Measurements from ENCODE around the gene NR3C2. TPM values are rescaled to one million over a fixed set of nuclear protein-coding genes. Genes with fewer than 3 reads are reported as not detected.
A peak's percentile ranks its signal among the peaks of the same experiment; 100 is the strongest.

NR3C2 gene
- total RNA-seq, 1 donor from 2014 or later: 11.5 TPM

- Mint-ChIP-seq H3K27ac (peak overlapping the region; percentile 1), H3K27me3 (peaks cover 2% of the 10 kb centered on the region), H3K4me1 (ENCODE audit: unreplicated experiment) (no peaks in the 10 kb centered on the region), H3K4me3 (no peak overlapping the region), H3K36me3 (no peaks in the 10 kb centered on the region), H3K9me3 (no peaks in the 10 kb centered on the region)
- TF ChIP-seq, protein P1, sequence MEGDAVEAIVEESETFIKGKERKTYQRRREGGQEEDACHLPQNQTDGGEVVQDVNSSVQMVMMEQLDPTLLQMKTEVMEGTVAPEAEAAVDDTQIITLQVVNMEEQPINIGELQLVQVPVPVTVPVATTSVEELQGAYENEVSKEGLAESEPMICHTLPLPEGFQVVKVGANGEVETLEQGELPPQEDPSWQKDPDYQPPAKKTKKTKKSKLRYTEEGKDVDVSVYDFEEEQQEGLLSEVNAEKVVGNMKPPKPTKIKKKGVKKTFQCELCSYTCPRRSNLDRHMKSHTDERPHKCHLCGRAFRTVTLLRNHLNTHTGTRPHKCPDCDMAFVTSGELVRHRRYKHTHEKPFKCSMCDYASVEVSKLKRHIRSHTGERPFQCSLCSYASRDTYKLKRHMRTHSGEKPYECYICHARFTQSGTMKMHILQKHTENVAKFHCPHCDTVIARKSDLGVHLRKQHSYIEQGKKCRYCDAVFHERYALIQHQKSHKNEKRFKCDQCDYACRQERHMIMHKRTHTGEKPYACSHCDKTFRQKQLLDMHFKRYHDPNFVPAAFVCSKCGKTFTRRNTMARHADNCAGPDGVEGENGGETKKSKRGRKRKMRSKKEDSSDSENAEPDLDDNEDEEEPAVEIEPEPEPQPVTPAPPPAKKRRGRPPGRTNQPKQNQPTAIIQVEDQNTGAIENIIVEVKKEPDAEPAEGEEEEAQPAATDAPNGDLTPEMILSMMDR (conservative IDR thresholded peaks at IDR 0.05): peak; percentile 33
- no peak for DNase-seq (ENCODE audit: extremely low spot score, unreplicated experiment)
Observed at GRCh38 chr4:148425327-148426110, 16.7 kb downstream of the NR3C2 start.

DNA sequence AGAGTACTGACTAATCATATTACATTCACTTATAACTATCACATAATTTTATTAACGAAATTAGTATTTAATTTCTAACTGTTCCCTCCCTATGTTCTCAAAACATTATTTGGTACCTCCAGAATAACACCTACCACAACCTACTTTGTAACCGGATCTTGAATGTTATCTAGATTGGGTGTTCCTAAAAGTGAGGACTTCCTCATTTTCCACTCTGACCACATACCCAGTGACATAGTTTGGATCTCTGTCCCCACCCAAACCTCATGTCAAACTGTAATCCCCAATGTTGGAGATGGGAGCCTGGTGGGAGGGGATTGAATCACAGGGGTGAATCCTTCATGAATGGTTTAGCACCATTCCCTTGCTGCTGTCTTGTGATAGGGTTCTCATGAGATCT lies 21.8 kb downstream of the NR3C2 start:
- Mint-ChIP-seq H3K4me3 (no peak overlapping the region), H3K27ac (no peak overlapping the region), H3K36me3 (no peaks in the 10 kb centered on the region), H3K27me3 (no peaks in the 10 kb centered on the region), H3K4me1 (ENCODE audit: unreplicated experiment) (peaks cover 3% of the 10 kb centered on the region), H3K9me3 (no peaks in the 10 kb centered on the region)
- DNase-seq (ENCODE audit: extremely low spot score, unreplicated experiment): no peak
- TF ChIP-seq, protein P1 (conservative IDR thresholded peaks at IDR 0.05): no peak

DNA sequence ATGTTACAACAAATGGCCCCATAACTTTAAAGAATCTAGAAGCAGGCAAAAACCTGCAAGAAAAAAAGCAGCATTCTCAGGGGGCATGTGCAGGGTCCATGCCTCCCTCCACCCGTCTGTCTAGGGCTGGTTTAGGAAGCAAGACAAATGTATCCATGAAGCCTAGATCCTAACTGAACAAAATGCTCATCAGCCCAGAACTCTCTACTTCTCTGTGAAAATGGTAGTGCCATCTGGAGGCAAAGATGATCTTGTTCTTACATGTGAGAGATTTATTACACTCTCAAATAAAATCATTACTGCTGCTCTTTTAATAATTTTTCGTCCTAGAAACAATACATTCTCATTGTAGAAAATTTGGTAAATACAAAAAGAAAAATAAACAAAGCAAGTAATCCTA lies 26.7 kb downstream of the NR3C2 start:
- Mint-ChIP-seq H3K4me1 (ENCODE audit: unreplicated experiment) (peaks cover 9% of the 10 kb centered on the region), H3K36me3 (no peaks in the 10 kb centered on the region), H3K9me3 (no peaks in the 10 kb centered on the region), H3K27me3 (no peaks in the 10 kb centered on the region), H3K4me3 (no peak overlapping the region), H3K27ac (no peak overlapping the region)
- TF ChIP-seq, protein P1 (conservative IDR thresholded peaks at IDR 0.05): peak; percentile 19
- no peak for DNase-seq (ENCODE audit: extremely low spot score, unreplicated experiment)

DNA sequence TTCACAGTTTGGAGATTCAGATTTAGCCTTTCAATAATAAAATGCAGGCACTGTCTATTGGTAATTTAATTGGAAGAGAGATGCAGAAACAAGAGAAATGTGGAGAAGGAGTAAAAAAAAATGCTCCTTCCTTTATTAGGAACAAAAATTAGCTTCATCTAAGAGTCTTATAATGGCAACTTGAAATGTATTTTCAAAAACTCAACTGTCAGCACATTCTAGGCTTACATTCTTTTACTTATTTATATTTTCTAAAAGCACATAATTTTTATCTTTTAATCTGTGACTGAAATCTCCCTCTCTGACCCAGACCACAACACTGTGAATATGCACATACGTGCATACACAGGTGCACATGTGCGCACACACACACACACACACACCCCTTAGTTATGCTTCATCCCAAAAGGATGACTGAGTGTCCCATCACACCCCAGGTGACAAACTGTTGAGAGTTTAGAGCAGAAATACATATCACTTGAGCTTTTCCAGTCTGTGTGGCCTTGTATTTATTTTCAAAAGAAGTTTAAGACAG lies 29.7 kb downstream of the NR3C2 start:
- H3K36me3 Mint-ChIP-seq: no peaks in the 10 kb centered on the region
- TF ChIP-seq, protein P1 (conservative IDR thresholded peaks at IDR 0.05): no peak

DNA sequence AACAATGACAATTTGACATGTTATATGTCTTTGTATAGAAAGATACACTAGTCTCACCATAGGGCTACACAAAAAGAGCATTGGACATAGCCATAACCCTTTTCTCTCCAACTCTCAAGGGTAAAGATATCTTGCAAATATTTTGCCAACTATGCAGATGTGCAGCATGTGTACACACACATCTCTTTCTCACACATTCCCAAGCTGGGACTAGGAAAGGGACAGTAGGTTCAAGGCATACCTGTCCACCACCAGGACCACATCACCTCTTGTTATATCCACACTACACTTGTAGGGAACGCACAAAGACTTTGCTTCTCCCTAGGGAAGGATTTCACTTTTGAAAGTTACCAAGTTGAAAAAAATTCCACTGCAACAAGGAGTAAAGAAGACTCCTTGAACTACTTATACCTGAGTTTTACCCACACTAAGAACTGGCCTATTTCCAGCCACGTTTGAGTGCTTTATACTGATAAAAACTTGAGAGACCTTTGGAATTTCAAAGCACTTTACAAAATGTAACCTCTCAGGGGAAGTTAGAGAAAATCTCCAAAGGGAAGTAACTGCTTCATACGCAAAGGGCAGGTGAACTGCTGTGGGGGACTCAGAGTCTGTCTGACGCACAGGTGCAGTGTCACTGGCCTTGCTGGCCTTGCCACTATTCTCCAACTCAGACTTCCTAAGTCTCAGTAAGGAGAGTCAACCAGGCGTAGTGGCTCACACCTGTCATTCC lies 36.9 kb downstream of the NR3C2 start:
- Mint-ChIP-seq H3K9me3 (no peaks in the 10 kb centered on the region), H3K27me3 (no peaks in the 10 kb centered on the region), H3K36me3 (no peaks in the 10 kb centered on the region)

More for the DNA sequence above, 29.7 kb downstream of the NR3C2 start:
- no peak for DNase-seq (ENCODE audit: extremely low spot score, unreplicated experiment)
- H3K9me3 Mint-ChIP-seq: no peaks in the 10 kb centered on the region
- H3K4me1 Mint-ChIP-seq (ENCODE audit: unreplicated experiment): peaks cover 9% of the 10 kb centered on the region
- H3K27ac Mint-ChIP-seq: no peak overlapping the region
- H3K27me3 Mint-ChIP-seq: no peaks in the 10 kb centered on the region
- H3K4me3 Mint-ChIP-seq: no peak overlapping the region

More for the DNA sequence above, 36.9 kb downstream of the NR3C2 start:
- H3K4me1 Mint-ChIP-seq (ENCODE audit: unreplicated experiment): no peaks in the 10 kb centered on the region
- H3K4me3 Mint-ChIP-seq: no peak overlapping the region
- H3K27ac Mint-ChIP-seq: no peak overlapping the region
- TF ChIP-seq, protein P1 (conservative IDR thresholded peaks at IDR 0.05): no peak
- DNase-seq (ENCODE audit: extremely low spot score, unreplicated experiment): no peak

All from type B pancreatic cell (in vitro differentiated cells).